CD4-positive, alpha-beta T cell (primary cell): ENCODE results near the gene BANF1. TPM values are rescaled to one million over a fixed set of nuclear protein-coding genes. Genes with fewer than 3 reads are reported as not detected.
"Not testable (repeated sequence)": the region's sequence is repeated elsewhere in the genome, so short reads cannot be mapped to it uniquely, and the experiment has no call there.

Experiments used
- ATAC-seq: fragments of 200-7000 bp; cut with Tn5 transposase; one replicate; pipeline ENCODE4 v1.10.0; 2022; ENCODE audit warnings: mild to moderate bottlenecking; ENCODE audit not compliant: poor library complexity
- CTCF ChIA-PET: fragments of 350-600 bp; sonication (Branson Sonifier 250); formaldehyde crosslinking; loops from one replicate; lab custom pipeline; 2021; ENCODE audit warnings: antibody characterized with exemption, inconsistent platforms; lab: Charles Lee
- POLR2A ChIA-PET: fragments of 350-600 bp; sonication (Branson Sonifier 250); formaldehyde crosslinking; loops from one replicate; lab custom pipeline; 2021; ENCODE audit warnings: antibody characterized with exemption, inconsistent platforms; lab: Charles Lee
- DNase-seq, 14 experiments: peaks; one replicate each; pipeline ENCODE4 v3.0.0-alpha.2; 2013 to 2020; ENCODE audit warnings: mixed read lengths in 2 of 14
- H3K27ac ChIP-seq, 2 donors: one replicate each; pipeline versions ENCODE4 v1.5.1 to v1.7.0; 2013; ENCODE audit warnings: low read length in 2 of 2, low read depth in 1 of 2, mild to moderate bottlenecking in 1 of 2
- H3K27me3 ChIP-seq, 2 experiments: 1 replicate in 1 of 2; 2 replicates in 1 of 2; pipeline versions ENCODE4 v1.6.1 to v1.7.0; 2013; ENCODE audit warnings: low read length in 2 of 2, control low read depth in 1 of 2, mild to moderate bottlenecking in 1 of 2, moderate library complexity in 1 of 2; ENCODE audit not compliant: insufficient read depth in 2 of 2, control insufficient read depth in 1 of 2
- H3K36me3 ChIP-seq: one replicate; pipeline ENCODE4 v1.6.1; 2013; ENCODE audit warnings: low read length, control low read depth; ENCODE audit not compliant: insufficient read depth
- H3K4me1 ChIP-seq: one replicate; pipeline ENCODE4 v1.6.1; 2013; ENCODE audit warnings: low read length, control low read depth; ENCODE audit not compliant: insufficient read depth
- H3K4me3 ChIP-seq: one replicate; pipeline ENCODE4 v1.5.1; 2013; ENCODE audit warnings: mild to moderate bottlenecking, low read length, moderate library complexity
- H3K9me3 ChIP-seq, 2 experiments: 1 replicate in 1 of 2; 2 replicates in 1 of 2; pipeline versions ENCODE4 v1.6.1 to v1.7.0; 2013; ENCODE audit warnings: low read length in 2 of 2, mild to moderate bottlenecking in 2 of 2, control low read depth in 1 of 2, moderate library complexity in 1 of 2; ENCODE audit not compliant: control insufficient read depth in 1 of 2, insufficient read depth in 1 of 2
- H3K27ac Mint-ChIP-seq: one replicate; pipeline ENCODE4 v1.8.0; 2020; ENCODE audit warnings: mixed read lengths
- H3K27me3 Mint-ChIP-seq: one replicate; pipeline ENCODE4 v1.8.0; 2021; ENCODE audit warnings: mixed read lengths
- H3K36me3 Mint-ChIP-seq: one replicate; pipeline ENCODE4 v1.8.0; 2021; ENCODE audit warnings: low read depth, mixed read lengths
- H3K4me1 Mint-ChIP-seq: one replicate; pipeline ENCODE4 v1.8.0; 2021; ENCODE audit warnings: low read depth, mixed read lengths
- H3K4me3 Mint-ChIP-seq: one replicate; pipeline ENCODE4 v1.8.0; 2020; ENCODE audit warnings: mild to moderate bottlenecking, mixed read lengths
- H3K9me3 Mint-ChIP-seq: one replicate; pipeline ENCODE4 v1.8.0; 2020; ENCODE audit warnings: mixed read lengths
- intact Hi-C, 2 experiments: fragments of 100-400 bp; cut with DNase I in 1 of 2; cut with micrococcal nuclease in 1 of 2; formaldehyde crosslinking; loops; one replicate each; pipeline versions ENCODE4 v1.15.1 to v1.9.0; 2023 to 2025; cut with DNase I, micrococcal nuclease
- total RNA-seq, 174 experiments: library from RNA in 2 of 174; stranded (reverse) in 2 of 174; gene quantifications; one replicate each; pipeline ENCODE4 v1.2.3 and lab custom pipeline; 2021 to 2026
- TF ChIP-seq, protein P1 (sequence below): fragments of 200-600 bp; IDR thresholded peaks from one replicate; pipeline ENCODE4 v1.8.0; 2022; ENCODE audit warnings: antibody characterized with exemption, mild to moderate bottlenecking

The BANF1 gene
- total RNA-seq, 2 experiments from 2014 or later, result 21.3 to 22.3 TPM

DNA sequence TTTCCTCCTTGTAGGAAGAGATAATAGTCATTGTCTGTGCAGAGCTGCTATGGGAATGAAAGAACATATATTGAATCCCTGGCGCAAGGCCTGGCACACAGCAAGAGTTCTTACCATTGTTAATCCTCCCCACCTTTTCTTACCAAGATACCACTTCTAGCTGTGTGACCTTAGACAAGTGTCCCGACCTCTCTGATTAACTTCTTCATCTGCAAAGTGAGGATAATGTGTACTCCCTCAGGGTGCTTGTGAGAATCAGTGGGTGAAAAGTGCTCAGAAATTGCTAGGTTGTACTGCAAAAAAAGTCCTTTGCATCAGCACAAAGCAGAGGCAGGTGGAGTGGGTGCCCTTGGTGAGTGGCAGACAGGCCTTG, 5.8 kb downstream of the BANF1 start:
- ATAC-seq, result no peak
- Mint-ChIP-seq H3K36me3 (peaks cover 20% of the 10 kb centered on the region), H3K4me1 (peaks cover 5% of the 10 kb centered on the region), H3K27me3 (peaks cover 14% of the 10 kb centered on the region), H3K4me3 (no peak overlapping the region), H3K9me3 (no peaks in the 10 kb centered on the region), H3K27ac (no peak overlapping the region)
- intact Hi-C loops, result no loop called here
- ChIA-PET CTCF (no interaction called here), POLR2A (no interaction called here)
- DNase-seq, result no peak
- peaks cover 24% of the 10 kb centered on the region for H3K36me3 ChIP-seq
- H3K27me3 ChIP-seq, result peaks cover 16 to 18% of the 10 kb centered on the region in 2 experiments
- TF ChIP-seq, protein P1, sequence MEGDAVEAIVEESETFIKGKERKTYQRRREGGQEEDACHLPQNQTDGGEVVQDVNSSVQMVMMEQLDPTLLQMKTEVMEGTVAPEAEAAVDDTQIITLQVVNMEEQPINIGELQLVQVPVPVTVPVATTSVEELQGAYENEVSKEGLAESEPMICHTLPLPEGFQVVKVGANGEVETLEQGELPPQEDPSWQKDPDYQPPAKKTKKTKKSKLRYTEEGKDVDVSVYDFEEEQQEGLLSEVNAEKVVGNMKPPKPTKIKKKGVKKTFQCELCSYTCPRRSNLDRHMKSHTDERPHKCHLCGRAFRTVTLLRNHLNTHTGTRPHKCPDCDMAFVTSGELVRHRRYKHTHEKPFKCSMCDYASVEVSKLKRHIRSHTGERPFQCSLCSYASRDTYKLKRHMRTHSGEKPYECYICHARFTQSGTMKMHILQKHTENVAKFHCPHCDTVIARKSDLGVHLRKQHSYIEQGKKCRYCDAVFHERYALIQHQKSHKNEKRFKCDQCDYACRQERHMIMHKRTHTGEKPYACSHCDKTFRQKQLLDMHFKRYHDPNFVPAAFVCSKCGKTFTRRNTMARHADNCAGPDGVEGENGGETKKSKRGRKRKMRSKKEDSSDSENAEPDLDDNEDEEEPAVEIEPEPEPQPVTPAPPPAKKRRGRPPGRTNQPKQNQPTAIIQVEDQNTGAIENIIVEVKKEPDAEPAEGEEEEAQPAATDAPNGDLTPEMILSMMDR, result no peak
- no peak overlapping the region for H3K4me3 ChIP-seq
- H3K4me1 ChIP-seq, result peaks cover 22% of the 10 kb centered on the region
- no peaks in the 10 kb centered on the region for H3K9me3 ChIP-seq
- H3K27ac ChIP-seq, result no peak overlapping the region

DNA sequence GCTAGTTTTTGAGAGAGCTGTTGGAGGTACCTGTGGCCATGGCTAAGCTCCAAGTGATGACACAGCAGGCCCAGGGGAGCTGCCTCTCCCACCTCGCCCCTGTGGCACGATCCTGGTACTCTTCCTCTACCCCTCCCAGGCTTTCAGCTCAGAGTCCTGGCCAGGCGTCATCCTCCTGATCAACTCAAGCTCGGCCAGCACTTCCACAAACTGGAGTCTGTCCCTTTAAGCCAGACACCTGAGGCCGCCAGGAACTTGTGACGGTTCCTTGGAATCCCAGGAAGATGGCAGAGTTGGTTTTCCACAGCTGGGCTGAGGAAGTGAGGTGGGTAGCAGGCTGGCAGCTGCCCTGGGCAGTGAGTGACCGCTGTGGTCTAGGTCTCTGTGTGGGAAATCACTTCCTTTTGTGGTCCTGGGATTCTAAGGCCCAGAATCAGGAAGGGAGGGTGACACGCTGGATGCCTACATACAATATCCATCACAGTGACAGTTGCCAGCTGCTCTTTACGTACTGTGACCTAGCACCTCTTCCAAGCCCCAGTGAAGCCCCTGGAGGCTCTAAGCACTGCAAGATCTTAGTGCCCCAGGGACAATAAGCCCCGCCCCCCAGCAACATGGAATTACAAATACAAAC, 6.3 kb downstream of the BANF1 start:
- no peaks in the 10 kb centered on the region for H3K9me3 Mint-ChIP-seq
- peaks cover under 1% of the 10 kb centered on the region for H3K4me1 Mint-ChIP-seq
- ChIA-PET POLR2A (no interaction called here), CTCF (interaction anchor here (1.1 kb wide), 1 partner anchor 124 kb away, joined by 3 read pairs; no protein-coding TSS in a partner anchor)
- no peak overlapping the region for H3K27ac Mint-ChIP-seq
- peaks cover 15% of the 10 kb centered on the region for H3K36me3 Mint-ChIP-seq
- DNase-seq, result no peak
- intact Hi-C loops, result no loop called here
- peaks cover 18% of the 10 kb centered on the region for H3K27me3 Mint-ChIP-seq
- H3K4me3 Mint-ChIP-seq, result no peak overlapping the region
- TF ChIP-seq, protein P1, result no peak
- peaks cover 20% of the 10 kb centered on the region for H3K36me3 ChIP-seq
- peaks cover 21 to 23% of the 10 kb centered on the region in 2 experiments for H3K27me3 ChIP-seq
- no peak for ATAC-seq
- no peak overlapping the region for H3K27ac ChIP-seq
- peaks cover 0 to 3% of the 10 kb centered on the region in 2 experiments for H3K9me3 ChIP-seq
- H3K4me1 ChIP-seq, result peaks cover 17% of the 10 kb centered on the region
- no peak overlapping the region for H3K4me3 ChIP-seq

DNA sequence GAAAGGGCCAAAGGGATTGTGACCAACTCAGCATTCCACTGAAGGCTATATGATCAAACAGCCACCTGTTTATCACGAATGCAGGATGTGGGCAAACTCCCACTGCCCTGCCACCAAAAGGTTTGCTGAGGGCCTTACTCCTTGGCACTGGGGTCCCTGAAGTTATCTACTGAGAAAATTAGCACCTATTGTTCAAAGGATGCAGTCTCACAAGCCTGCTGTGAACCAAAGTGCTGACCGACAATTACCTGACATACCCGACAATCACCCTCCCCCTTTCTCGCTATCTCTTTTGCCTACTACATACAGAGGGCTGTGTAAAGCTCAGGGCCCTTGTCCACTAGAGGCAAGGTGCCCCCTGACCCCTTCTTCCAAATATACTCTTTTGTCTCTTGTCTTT, 7.7 kb downstream of the BANF1 start:
- H3K4me3 ChIP-seq, intact Hi-C loops, H3K27ac ChIP-seq, DNase-seq, ATAC-seq, POLR2A ChIA-PET, H3K27ac Mint-ChIP-seq, H3K9me3 ChIP-seq, H3K36me3 Mint-ChIP-seq, H3K36me3 ChIP-seq, H3K9me3 Mint-ChIP-seq, H3K4me3 Mint-ChIP-seq, H3K4me1 Mint-ChIP-seq: not testable (repeated sequence)
- H3K4me1 ChIP-seq, result peaks cover 11% of the 10 kb centered on the region
- H3K27me3 Mint-ChIP-seq, result peaks cover 23% of the 10 kb centered on the region
- peaks cover 23 to 25% of the 10 kb centered on the region in 2 experiments for H3K27me3 ChIP-seq
- CTCF ChIA-PET, result interaction anchor here (1.1 kb wide), 2 partner anchors 12 to 126 kb away, joined by 3 to 5 read pairs; no protein-coding TSS in a partner anchor
